ENCODE data around the gene TRIM29.

- TF ChIP-seq REST (IDR thresholded peaks at IDR 0.05; ENCODE audit: low read depth): no peak
- TF ChIP-seq CEBPB (IDR thresholded peaks at IDR 0.05): no peak
- TF ChIP-seq TEAD4 (IDR thresholded peaks at IDR 0.05): no peak
- no peak for TF ChIP-seq MAX (IDR thresholded peaks at IDR 0.05)
- TF ChIP-seq YY1 (IDR thresholded peaks at IDR 0.05; ENCODE audit: low read depth): no peak
- TF ChIP-seq EP300 (IDR thresholded peaks at IDR 0.05; ENCODE audit: borderline replicate concordance): no peak
- TF ChIP-seq RAD21 (IDR thresholded peaks at IDR 0.05; ENCODE audit: low read depth): no peak
- TF ChIP-seq FOXM1 (IDR thresholded peaks at IDR 0.05; ENCODE audit: borderline replicate concordance, low read depth): no peak
- TF ChIP-seq USF1 (IDR thresholded peaks at IDR 0.05): no peak
- TF ChIP-seq TAF1 (IDR thresholded peaks at IDR 0.05; ENCODE audit: low read depth): no peak
- no peak for TF ChIP-seq TCF12 (IDR thresholded peaks at IDR 0.05; ENCODE audit: low read depth)
- no peak for TF ChIP-seq NFIC (IDR thresholded peaks at IDR 0.05)
- TF ChIP-seq ZBTB7A (IDR thresholded peaks at IDR 0.05; ENCODE audit: low read depth): no peak
These were observed 9.4 kb upstream of the TRIM29 start for GRCh38 chr11:120147094-120147949.

Measured in Ishikawa (cell line).